ENCODE results near the gene CLDN24. TPM values are rescaled to one million over a fixed set of nuclear protein-coding genes. Genes with fewer than 3 reads are reported as not detected.

The CLDN24 gene
- polyA plus RNA-seq, 2 of the 4 experiments (the other 2 are of a cell fraction), result not detected

GRCh38 chr4:183304538-183304937, 17.7 kb downstream of the CLDN24 start:
- TF ChIP-seq ZSCAN20 (CRISPR knock-in tag; IDR thresholded peaks at IDR 0.05), result no peak
- no peak for TF ChIP-seq RAD21 (conservative IDR thresholded peaks at IDR 0.05 in 1 of 2, IDR thresholded peaks at IDR 0.05 in 1 of 2)
- TF ChIP-seq POLR2AphosphoS2 (conservative IDR thresholded peaks at IDR 0.05; ENCODE audit: low read length), result no peak
- H3K4me2 ChIP-seq, result no peak overlapping the region
- 92% methylated on average over 2 of the region's 2 CpGs for WGBS (ENCODE audit: missing lambda C conversion rate)
- no peaks in the 10 kb centered on the region for H3K4me1 ChIP-seq
- CTCF ChIA-PET, result no interaction called here
- no peak overlapping the region for H3K27ac ChIP-seq
- no peak for DNase-seq (ENCODE audit: low read depth in 1 of 2, low spot score in 1 of 2)
- H3K4me3 ChIP-seq, result no peak overlapping the region
- H3K9me3 ChIP-seq, result no peaks in the 10 kb centered on the region
- no peak for ATAC-seq
- FAIRE-seq, result no peak
- POLR2A ChIA-PET, result no interaction called here

- FAIRE-seq (no peak), DNase-seq (ENCODE audit: low read depth in 1 of 2, low spot score in 1 of 2) (no peak), ATAC-seq (no peak)
- Histone ChIP-seq H3K4me2 (no peak overlapping the region), H3K4me1 (no peaks in the 10 kb centered on the region), H3K4me3 (no peak overlapping the region), H3K9me3 (no peaks in the 10 kb centered on the region), H3K27ac (no peak overlapping the region)
- no peak for TF ChIP-seq GATA3 (IDR thresholded peaks at IDR 0.05; ENCODE audit: borderline replicate concordance)
- 89% methylated on average over 4 of the region's 4 CpGs for WGBS (ENCODE audit: missing lambda C conversion rate)
- ChIA-PET CTCF (no interaction called here), POLR2A (no interaction called here)
Observed at GRCh38 chr4:183304067-183304466, 18.2 kb downstream of the CLDN24 start.

- H3K27ac ChIP-seq, result no peak overlapping the region
- H3K9me3 ChIP-seq, result no peaks in the 10 kb centered on the region
- DNase-seq (ENCODE audit: low read depth in 1 of 2, low spot score in 1 of 2), result no peak
- POLR2A ChIA-PET, result no interaction called here
- no peak overlapping the region for H3K4me2 ChIP-seq
- no peak for ATAC-seq
- WGBS (ENCODE audit: missing lambda C conversion rate), result 91% methylated on average over 4 of the region's 4 CpGs
- no peaks in the 10 kb centered on the region for H3K4me1 ChIP-seq
- CTCF ChIA-PET, result no interaction called here
- no peak for FAIRE-seq
- H3K4me3 ChIP-seq, result no peak overlapping the region
- TF ChIP-seq HDAC2 (IDR thresholded peaks at IDR 0.05) (no peak), RARB (CRISPR knock-in tag; IDR thresholded peaks at IDR 0.05) (no peak), GATA3 (IDR thresholded peaks at IDR 0.05; ENCODE audit: borderline replicate concordance) (no peak), PHF8 (IDR thresholded peaks at IDR 0.05; ENCODE audit: borderline replicate concordance, low read depth) (no peak), BHLHE40 (IDR thresholded peaks at IDR 0.05; ENCODE audit: low read depth, low read length) (no peak), REST (IDR thresholded peaks at IDR 0.05) (no peak), MAZ (IDR thresholded peaks at IDR 0.05; ENCODE audit: borderline replicate concordance, low read depth, low read length) (no peak), FOSB (CRISPR knock-in tag; IDR thresholded peaks at IDR 0.05) (no peak), PBX3 (IDR thresholded peaks at IDR 0.05) (no peak), CTCF (IDR thresholded peaks at IDR 0.05) (no peak), ZC3H11A (IDR thresholded peaks at IDR 0.05) (no peak)
Observed at GRCh38 chr4:183303301-183303700, 18.9 kb downstream of the CLDN24 start.

- FAIRE-seq, result no peak
- no peak overlapping the region for H3K4me2 ChIP-seq
- ATAC-seq, result no peak
- CTCF ChIA-PET, result no interaction called here
- 91% methylated on average over 5 of the region's 5 CpGs for WGBS (ENCODE audit: missing lambda C conversion rate)
- no peak overlapping the region for H3K27ac ChIP-seq
- H3K4me3 ChIP-seq, result no peak overlapping the region
- POLR2A ChIA-PET, result no interaction called here
- no peaks in the 10 kb centered on the region for H3K9me3 ChIP-seq
- DNase-seq (ENCODE audit: low read depth in 1 of 2, low spot score in 1 of 2), result no peak
- TF ChIP-seq CTCF (IDR thresholded peaks at IDR 0.05) (no peak), BHLHE40 (IDR thresholded peaks at IDR 0.05; ENCODE audit: low read depth, low read length) (no peak)
- no peaks in the 10 kb centered on the region for H3K4me1 ChIP-seq
Observed at GRCh38 chr4:183300655-183301054, 21.6 kb downstream of the CLDN24 start.
